NCI-H128 (cell line): ENCODE data around the gene TMEM35B.
"Not testable (repeated sequence)": the region's sequence is repeated elsewhere in the genome, so short reads cannot be mapped to it uniquely, and the experiment has no call there.

ENCODE experiments used
- DNase-seq: peaks from one replicate; lab custom pipeline; 2025; ENCODE audit not compliant: unreplicated experiment; lab: John Stamatoyannopoulos, UW

The TMEM35B gene

DNA sequence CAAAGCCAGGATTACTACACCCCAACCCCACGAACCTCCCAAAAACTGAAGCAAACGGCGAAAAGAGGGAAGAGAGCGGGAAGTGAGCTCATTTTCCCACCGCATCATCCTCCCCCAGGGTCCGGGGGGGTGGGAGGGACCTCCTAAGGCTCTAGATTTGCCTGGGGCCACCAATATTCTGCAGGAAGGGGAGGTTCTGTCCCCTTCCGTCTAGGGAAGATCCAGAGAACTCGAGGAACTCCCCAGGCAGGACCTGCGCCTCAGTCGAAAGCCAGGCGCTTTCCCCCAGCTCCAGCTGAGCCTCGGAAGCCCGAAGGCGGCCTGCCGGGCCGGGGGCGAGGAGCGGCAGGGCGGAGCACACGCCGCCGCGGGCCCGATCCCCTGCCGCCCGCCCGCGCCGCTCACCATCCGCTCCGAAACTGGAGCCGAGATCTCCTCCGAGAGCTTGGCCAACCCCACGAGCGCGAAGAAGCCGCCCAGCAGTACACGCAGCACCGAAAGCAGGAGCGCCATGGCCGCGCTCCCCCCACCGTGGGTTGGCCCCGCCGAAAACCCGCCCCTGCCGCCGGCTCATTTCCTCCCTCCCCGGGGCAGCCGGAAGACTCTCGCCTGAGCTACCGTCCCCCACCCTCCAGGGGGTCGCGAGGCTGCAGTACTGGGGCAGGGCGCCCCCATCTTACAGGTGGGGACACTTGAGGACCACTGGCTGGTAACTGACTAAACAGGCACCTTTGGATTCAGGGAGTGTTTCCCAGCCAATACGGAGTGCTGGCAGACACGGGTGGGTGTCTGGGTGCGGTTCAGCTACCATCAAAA is at the start of gene TMEM35B:
TMEM35B (minus strand) TSS at position 555 of the 816 bp plus-strand sequence; CDS start at position 513, 42 bp downstream.
- DNase-seq = no peak

DNA sequence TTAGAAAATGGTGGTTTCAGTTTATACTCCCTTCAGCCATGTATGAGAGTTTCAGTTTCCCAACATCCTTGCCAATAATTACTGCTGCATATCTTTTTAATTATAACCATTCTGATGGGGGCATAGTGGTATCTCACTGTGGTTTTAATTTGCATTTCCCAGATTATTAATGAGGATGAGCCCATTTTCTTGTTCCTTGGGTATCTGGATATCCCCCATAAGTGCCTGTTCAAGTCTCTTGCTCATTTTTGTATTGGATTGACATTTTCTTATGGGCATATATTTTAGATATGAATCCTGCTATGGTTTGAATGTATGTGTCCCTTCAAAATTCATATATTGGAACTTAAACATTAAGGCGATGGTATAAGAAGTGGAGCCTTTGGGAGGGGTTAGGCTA is 48.2 kb upstream of the TMEM35B start:
- no peak for DNase-seq

DNA sequence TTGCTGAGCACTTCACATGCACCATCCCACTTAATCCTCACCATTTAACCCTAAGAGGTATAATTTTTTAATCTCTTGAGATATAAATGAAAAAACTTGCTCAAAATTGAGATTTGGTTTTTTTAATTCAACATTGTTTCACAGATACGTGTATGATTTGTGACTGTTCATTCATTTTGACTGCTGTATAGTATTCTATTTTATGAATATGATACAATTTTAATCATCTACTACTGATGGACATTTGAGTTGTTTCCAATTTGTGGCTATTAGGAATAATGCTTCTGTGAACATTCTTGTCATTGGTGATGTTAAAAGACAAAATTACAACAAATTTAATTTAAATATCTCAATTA is 47.2 kb upstream of the TMEM35B start:
- DNase-seq = no peak

DNA sequence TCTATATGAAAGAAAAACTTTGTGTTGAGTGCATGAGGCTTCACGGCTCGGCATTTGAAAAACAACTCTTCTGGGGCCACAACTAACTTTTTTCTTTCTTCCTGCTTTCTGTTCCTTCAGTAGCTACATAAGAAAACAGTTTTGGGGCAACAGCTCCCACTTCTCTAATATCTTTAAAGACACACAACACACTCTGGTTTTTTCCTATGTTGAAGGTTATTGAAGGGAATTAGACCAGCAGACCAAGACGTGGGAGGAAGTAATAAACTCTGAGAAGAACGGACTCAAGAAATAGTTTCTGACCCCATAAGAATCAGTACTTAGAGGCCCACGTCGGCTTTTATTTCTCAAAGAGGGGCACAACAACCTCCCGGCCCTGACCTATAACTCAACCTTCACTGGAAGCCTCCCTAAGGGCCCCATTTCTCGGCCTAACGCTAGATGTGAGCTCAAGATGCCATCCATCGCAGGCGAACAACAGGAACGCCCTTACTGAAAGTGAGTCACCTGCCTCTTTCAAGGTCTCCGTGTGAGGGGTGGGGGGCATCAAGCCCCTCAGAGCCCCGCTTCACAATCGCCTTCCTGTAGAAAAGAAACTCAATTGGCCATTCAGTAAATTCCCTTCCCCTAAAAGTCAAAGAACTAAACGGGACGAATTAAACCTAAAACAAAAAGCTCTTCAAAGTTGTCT is 45.8 kb upstream of the TMEM35B start:
- no peak for DNase-seq

DNA sequence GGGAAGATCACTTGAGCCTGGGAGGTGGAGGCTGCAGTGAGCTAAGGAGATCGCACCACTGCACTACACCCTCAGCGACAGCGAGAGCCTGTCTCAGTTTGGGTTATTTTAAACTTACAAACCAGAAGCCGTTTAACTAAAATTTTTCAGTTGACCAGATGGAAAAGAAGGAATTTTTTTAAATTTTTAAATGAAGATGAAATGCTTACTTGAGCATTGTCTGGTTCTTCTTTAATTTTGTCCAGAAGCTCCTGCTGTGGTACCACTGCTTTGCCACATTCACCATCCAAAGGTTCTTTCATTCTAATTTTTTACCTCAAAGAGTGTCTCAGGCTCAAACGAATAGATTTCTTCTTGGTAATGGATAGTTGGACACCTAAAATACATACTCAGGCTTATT is 45.2 kb upstream of the TMEM35B start:
- no peak for DNase-seq

DNA sequence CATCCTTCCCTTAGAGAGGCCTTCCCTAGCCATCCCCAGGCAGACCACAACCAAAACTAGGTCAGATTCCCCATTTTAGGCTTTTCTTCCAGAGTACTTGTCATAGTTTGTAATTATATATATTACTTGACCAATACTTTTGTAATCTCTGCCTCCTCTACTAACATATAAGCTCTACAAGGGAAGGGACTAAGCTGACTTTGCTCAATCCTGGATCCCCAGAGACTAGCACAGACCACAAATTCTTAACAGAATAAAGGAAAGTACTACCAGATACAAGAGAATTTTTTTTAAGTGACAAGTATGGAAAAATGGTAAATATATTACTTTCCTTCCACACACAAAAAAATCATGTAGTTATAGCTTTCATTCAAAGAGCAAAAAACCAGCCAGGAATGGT is 44.6 kb upstream of the TMEM35B start:
- no peak for DNase-seq

DNA sequence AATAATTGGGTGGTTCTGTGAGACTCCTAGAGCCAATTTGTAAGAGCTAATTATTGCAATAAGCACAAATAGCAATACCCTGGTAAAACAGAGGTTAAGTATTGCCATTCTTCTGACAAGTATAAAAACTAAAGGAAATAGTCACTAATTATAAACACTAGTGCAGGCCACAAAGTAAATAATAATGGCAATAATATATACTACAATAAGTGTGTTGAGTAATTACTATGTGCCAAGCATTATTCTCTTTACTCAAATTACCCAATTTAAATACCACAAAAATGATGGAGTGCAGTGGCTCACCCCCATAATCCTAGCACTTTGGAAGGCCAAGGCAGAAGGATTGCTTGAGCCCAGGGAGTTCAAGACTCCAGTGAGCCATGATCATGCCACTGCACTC is 31.3 kb upstream of the TMEM35B start:
- DNase-seq = no peak

DNA sequence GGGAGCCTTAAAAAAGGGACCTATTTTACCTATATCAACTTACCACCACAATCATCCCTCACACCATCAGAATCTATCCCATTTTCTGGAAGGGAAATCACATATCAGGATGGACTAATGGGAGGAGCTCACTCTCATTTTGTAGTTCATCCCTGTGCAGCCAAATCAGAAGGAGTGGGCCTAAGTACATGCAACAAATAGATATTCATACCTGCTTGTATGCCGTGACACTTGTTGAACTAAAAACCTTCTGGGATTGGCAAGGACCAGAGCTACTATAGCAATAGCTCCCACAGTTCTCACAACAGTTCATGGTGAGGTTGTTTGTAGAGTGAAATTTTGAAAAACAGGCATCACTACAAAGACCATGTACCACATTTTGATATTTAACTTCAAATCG is 29.3 kb upstream of the TMEM35B start:
- DNase-seq = no peak

DNA sequence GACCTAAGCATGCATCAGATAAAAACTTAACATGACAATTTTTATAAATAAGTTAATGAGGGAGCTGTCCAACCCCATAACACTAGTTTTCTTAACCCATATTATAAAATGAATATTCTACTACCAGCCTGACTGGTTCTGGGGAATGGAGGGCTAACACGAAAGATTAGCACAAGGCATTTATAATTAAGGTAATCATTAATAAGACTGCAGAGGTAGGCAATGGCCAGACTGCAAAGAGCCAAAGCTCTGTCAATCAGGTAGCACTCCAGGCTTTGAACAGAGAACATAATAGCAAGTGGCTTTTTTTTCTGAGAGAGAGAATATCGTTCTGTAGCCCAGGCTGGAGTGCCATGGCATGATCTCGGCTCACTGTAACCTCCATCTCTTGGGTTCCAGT is 20.6 kb upstream of the TMEM35B start:
- DNase-seq = no peak

DNA sequence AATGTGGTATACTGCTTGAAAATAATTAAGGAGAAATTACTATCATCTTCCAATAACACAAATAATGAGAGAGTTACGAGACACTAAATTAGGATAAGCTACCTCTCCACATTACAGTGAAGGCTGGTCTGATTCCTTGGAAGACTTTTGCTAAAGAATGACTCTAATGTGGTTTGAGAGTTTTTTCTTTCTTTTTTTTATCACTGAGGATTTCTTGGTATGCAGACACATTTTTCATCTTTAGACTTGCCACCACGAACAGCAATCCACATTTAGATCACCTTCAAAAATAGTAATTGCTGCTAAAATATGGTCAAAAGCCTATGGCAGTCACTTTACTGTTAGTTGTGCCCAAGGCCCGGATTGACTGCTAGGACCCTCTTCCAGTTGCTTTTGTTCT is 16.6 kb upstream of the TMEM35B start:
- DNase-seq = no peak

DNA sequence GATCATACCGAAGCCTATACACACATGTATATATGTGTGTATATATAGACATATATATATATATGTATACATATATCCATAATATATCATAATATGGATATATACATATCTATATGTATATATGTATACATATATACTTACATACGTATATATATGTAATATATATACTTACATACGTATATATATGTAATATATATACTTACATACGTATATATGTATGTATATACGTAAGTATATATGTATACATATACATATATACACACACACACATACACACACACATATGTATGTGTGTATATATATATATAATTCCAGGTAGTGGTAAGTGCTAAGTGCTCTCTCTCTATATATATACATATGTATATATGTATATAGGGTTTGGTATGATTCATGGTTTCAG is 9.7 kb upstream of the TMEM35B start:
- no peak for DNase-seq

DNA sequence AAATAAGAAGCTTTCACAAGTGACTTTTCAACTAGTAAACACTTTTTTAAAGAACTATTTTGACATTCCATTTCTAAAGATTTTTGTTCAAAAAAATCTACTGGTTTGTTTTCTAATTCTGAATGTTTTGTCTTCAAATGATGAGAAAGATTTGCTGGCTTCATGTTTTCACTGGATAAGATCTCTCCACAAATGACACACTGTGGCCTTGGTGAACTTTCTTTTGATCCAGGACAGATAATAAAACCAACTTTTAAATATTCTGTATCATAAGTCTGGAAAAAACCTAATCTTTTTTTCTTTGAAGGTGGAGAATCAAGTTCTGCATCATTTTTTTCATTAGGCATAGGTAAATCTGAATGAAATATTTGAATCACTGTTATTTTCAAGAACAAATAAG is 3.4 kb upstream of the TMEM35B start:
- no peak for DNase-seq

DNA sequence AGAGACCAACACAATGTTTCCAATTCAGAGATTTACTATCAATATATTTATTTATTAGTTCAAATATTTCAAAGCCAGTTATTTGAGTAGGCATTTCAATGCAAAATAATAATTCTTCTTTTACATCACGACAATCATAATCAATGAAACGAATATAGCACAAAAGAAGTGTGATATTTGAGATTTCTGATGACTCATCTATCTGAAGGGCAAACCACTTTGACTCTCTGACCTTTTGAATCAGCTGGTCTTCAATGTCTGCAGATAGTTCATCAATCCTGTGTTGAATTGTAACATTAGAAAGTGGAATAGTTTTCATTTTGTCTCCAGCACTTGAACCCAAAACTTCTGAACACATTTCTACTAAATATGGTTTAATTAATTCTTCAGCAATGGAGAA is 3.0 kb upstream of the TMEM35B start:
- DNase-seq = no peak

DNA sequence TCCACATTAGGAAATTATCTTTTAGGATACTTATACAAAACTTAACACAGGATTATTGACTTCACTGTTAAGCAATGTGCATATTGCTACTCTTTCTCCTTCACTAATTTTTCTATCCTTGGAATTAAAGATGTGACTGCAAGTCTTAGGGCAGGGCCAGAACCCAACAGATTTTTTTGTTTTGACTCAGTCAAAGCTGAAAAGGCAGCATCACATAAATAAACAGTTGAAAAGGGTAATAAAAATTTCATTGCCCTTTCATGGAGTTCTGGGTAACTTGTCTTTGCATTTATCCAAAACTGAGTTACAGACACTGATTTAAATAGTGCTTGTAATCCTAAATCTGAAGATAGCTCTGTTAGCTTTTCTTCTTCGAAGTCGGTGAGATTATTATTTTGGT is 1.9 kb upstream of the TMEM35B start:
- no peak for DNase-seq

DNA sequence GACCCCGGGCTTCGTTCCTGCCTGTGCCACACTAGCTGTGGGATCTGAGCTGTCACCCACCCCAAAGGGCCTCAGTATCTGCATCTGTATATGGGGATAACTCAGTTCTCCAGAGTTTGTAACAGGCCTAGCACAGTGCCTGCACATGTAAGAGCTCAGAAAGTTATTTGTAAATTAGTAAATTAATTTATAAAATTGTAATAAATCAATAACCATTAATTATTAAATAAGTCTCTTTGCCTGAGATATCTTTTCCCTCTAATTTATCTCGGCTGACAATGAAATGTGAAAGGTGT is 410 bp upstream of the TMEM35B start:
- DNase-seq = not testable (repeated sequence)

DNA sequence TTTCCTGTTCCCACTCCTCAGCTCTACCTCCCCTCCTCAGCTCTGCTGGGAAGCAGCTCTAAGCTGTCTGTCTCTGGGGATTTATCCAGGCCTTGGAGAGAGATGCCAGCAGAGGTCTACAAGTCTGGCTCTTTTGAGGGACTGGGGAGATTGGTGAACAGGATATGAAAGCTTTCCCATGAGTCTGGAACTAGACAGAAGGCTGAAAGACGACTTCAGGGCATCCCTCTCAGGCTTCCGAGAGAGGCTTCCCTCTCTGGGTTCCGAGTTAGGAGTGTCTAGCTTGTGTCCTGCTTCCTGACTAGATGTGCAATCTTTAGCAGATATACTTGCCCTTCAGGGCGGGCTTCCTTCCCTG is 733 bp downstream of the TMEM35B start:
- no peak for DNase-seq

DNA sequence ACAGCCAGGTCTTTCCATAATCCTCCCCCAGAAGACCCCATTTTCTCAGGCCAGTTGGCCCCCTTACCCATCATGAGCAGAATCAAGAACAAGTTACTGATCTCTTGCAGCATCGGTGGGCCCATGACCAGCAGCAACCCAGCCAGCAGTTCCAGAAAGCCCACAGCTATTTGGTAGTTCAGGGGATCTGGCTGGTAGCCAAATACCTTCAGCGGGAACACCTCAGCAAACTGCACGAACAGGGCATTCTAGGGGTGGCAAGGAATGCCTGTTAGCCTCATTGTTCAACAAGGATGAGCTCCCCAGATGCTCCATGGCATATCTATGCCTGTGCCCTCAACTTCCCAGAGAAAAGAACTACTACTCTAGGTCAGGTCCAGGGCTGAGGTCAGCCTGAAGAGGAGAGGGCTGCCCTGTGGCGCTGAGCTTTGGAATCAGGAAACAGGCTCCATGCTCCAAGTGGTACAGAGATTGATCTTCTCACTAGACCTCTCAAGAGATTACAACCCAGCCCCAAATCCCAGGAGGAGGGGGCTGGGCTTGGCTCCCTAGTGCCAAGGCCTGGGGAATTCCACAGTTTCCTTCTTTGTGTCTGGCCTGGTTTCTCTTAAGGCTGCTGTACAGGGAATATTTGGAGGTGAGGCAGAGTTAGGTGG is 1.3 kb downstream of the TMEM35B start:
- DNase-seq = no peak

DNA sequence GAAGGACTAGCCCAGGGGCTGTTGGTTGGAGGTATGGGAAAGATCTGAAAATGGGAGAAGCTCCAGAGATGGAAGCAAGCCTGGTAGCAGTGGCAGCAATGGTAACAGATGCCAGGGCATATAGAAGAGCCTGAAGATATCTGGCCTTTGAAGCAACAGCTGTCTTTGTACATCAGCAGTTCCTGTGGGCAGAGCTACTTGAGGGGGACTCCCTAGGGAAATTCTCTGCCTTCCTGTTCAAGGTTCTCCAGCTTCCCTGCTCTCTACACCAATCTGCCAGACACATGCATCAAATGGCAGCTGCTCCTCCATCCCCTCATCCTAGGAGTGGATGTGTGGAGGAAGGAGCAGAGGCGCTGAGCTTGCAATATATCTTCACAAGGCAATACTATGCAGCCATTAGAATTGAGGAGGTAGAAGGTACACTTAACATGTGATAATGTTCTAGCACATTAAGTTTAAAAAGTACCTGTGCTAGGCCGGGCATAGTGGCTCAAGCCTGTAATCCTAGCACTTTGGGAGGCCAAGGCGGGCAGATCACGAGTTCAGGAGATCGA is 2.2 kb downstream of the TMEM35B start:
- DNase-seq = no peak

DNA sequence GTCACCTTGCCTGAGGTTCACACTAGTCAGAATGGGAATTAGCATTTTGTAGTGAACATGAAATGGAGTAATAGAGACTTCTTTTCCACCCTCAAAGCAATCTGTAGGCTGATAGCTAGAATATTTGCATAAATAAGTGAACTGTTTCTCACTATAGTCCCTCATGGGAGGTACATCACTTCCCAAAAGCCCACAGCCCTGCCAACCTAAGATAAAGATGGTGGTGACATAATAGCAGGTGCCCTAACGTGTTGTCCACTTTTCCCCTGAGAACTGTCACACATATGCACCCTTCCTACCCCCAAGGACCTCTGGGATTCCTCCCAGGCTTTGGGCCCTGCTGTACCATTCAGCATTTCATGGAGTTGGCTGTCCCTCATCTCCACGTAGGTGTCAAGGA is 4.4 kb downstream of the TMEM35B start:
- no peak for DNase-seq

DNA sequence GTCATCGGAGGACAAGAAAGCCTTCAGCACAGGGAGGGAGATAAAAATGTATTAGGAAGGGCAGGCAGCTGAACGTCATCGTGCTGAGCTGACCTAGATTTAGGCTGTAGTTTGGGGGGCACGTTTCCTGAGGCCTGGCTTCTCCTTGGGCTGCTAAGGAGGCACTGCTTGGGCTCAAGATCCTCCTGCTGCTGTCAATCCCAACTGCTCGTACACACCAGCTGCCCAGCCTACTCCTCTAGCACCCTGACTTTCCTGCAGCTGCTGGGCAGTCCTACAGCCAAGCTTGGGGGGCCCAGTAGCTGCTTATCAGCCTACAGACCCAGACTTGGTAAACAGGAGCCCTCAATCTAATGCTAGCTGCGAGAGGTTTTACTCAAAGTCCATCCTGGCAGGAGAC is 6.2 kb downstream of the TMEM35B start:
- no peak for DNase-seq

DNA sequence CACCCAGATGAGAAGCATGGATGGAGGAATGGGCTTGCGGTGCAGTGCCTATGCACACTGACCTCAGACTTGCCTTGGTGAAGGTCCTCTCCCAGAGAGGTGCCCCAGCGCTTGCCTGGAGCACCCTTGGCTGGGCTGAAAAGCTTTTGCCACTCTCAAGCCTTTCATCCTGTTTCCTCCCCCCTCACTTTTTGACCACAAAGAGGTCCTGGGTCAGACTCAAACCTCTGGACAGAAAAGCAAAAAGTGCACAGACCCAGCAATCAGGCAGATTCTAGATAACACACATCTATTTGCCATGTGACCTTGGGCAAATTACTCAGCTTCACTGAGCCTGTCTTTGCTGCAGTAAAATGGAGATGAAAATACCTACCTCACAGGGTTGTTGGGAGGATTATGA is 7.3 kb downstream of the TMEM35B start:
- no peak for DNase-seq

DNA sequence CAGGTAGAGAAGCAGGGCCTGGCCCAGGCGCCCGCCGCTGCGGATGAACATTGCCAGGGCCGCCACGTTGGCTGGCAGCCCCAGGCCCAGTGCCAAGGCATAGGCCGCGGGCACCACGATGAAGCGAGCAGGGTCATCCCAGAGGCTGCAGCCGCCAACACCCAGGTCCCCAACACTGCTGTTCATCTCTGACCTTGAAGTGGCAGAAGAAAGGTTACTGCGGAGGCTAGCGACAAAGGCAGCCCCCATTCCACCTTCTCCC is 8.0 kb downstream of the TMEM35B start:
- DNase-seq = no peak
